OCI-LY1 (cell line): Measurements from ENCODE around the gene LHX6.

Experiments used
- CTCF ChIP-seq: fragments of 200-600 bp; sonication (generic), shearing (Covaris generic); IDR thresholded peaks from 2 replicates; pipeline ENCODE4 v1.5.1; 2017; ENCODE audit warnings: mild to moderate bottlenecking, antibody characterized with exemption, low read length, moderate library complexity, mixed read lengths
- EZH2 ChIP-seq: fragments of 200-600 bp; sonication (generic), shearing (Covaris generic); IDR thresholded peaks from 2 replicates; pipeline ENCODE4 v1.8.0; 2017; ENCODE audit warnings: borderline replicate concordance, mixed run types, mild to moderate bottlenecking, antibody characterized with exemption, low read length, moderate library complexity, mixed read lengths

GRCh38 chr9:122197426-122197825 is 31.3 kb downstream of the LHX6 start:
- no peak for TF ChIP-seq CTCF
- no peak for TF ChIP-seq EZH2
